AG04450 (cell line): ENCODE results near the gene CWH43. TPM values are rescaled to one million over a fixed set of nuclear protein-coding genes. Genes with fewer than 3 reads are reported as not detected.
A peak's percentile ranks its signal among the peaks of the same experiment; 100 is the strongest.

Source experiments
- CTCF ChIA-PET: fragments of 300-600, 350-600 bp; formaldehyde crosslinking; extraction: SDS; loops from one replicate; lab custom pipeline; 2022; ENCODE audit warnings: antibody characterized with exemption, inconsistent platforms; lab: Charles Lee
- POLR2A ChIA-PET: fragments of 350-600 bp; formaldehyde crosslinking; extraction: SDS; loops from one replicate; lab custom pipeline; 2021; ENCODE audit warnings: antibody characterized with exemption, inconsistent platforms; lab: Yijun Ruan, JAX
- DNase-seq: peaks from one replicate; pipeline ENCODE4 v3.0.0-alpha.2; 2011; ENCODE audit warnings: low read depth, low spot score
- H3K27ac ChIP-seq: one replicate; pipeline ENCODE4 v1.5.1; 2012; ENCODE audit warnings: low read depth, low read length, control low read depth
- H3K27me3 ChIP-seq: one replicate; pipeline ENCODE4 v1.6.0; 2012; ENCODE audit warnings: low read length; ENCODE audit not compliant: control insufficient read depth, insufficient read depth
- H3K4me3 ChIP-seq: 2 replicates; pipeline ENCODE4 v1.5.1; 2011; ENCODE audit warnings: mild to moderate bottlenecking, low read depth, low read length, control low read depth
- H3K9me3 ChIP-seq: 2 replicates; pipeline ENCODE4 v1.5.1; 2012; ENCODE audit warnings: low read length; ENCODE audit not compliant: control insufficient read depth, insufficient read depth
- CTCF ChIP-seq: IDR thresholded peaks from 2 replicates; pipeline ENCODE4 v1.5.1; 2011; ENCODE audit warnings: low read depth, low read length, control low read depth, inconsistent platforms
- polyA minus RNA-seq: library from RNA; depleted of rRNA, polyadenylated mRNA; stranded (reverse); fragments of >200 nt; gene quantifications from 2 replicates; pipeline ENCODE4 v1.2.3, GENCODE V29; 2011; rRNA and poly(A)+ RNA removed
- polyA plus RNA-seq: library from polyadenylated mRNA; depleted of rRNA; stranded (reverse); fragments of >200 nt; gene quantifications from 2 replicates; pipeline ENCODE4 v1.2.3, GENCODE V29; 2011; rRNA removed

The CWH43 gene
- polyA plus RNA-seq = not detected in 2 replicates
- not detected in 2 replicates for polyA minus RNA-seq

- CTCF ChIA-PET = no interaction called here
- POLR2A ChIA-PET = no interaction called here
- H3K4me3 ChIP-seq = no peak within 1 kb of the TSS
- no peak for TF ChIP-seq CTCF
- no peak within 1 kb of the TSS for H3K27ac ChIP-seq
- DNase-seq = no peak
- H3K27me3 ChIP-seq = peaks cover 35% of the 10 kb centered on the region
- no peaks in the 10 kb centered on the region; the same call in 1 of the 2 replicates for H3K9me3 ChIP-seq
Measured at GRCh38 chr4:48985976-48986653, at the start of gene CWH43. Gene CWH43, plus strand, starts transcription at chr4:48986275. Its CDS starts 155 bp downstream, at chr4:48986430.

- DNase-seq = no peak
- H3K27ac ChIP-seq = no peak overlapping the region
- no peaks in the 10 kb centered on the region for H3K27me3 ChIP-seq
- peaks cover 5% of the 10 kb centered on the region; the same call in 1 of the 2 replicates for H3K9me3 ChIP-seq
- ChIA-PET POLR2A (no interaction called here), CTCF (no interaction called here)
- no peak overlapping the region for H3K4me3 ChIP-seq
- no peak for TF ChIP-seq CTCF
Measured at GRCh38 chr4:48937033-48937432, 49.0 kb upstream of the CWH43 start.

- no peak overlapping the region for H3K4me3 ChIP-seq
- ChIA-PET POLR2A (no interaction called here), CTCF (interaction anchor here (0.9 kb wide), 1 partner anchor 24 kb away, joined by 3 read pairs; no protein-coding TSS in a partner anchor)
- H3K9me3 ChIP-seq = peaks cover 5% of the 10 kb centered on the region; the same call in 1 of the 2 replicates
- TF ChIP-seq CTCF = no peak
- no peak for DNase-seq
- H3K27ac ChIP-seq = no peak overlapping the region
- H3K27me3 ChIP-seq = no peaks in the 10 kb centered on the region
Measured at GRCh38 chr4:48938831-48939230, 47.2 kb upstream of the CWH43 start.

GRCh38 chr4:48939785-48940184, 46.3 kb upstream of the CWH43 start:
- CTCF ChIA-PET = no interaction called here
- H3K27me3 ChIP-seq = no peaks in the 10 kb centered on the region
- no peak overlapping the region for H3K27ac ChIP-seq
- H3K4me3 ChIP-seq = no peak overlapping the region
- DNase-seq = peak; percentile 39
- POLR2A ChIA-PET = no interaction called here
- H3K9me3 ChIP-seq = peaks cover 5% of the 10 kb centered on the region; the same call in 1 of the 2 replicates
- TF ChIP-seq CTCF = no peak

- TF ChIP-seq CTCF = peak; percentile 28; the same call in 1 of the 2 replicates
- Histone ChIP-seq H3K27me3 (no peaks in the 10 kb centered on the region), H3K4me3 (no peak overlapping the region), H3K27ac (no peak overlapping the region), H3K9me3 (peaks cover 2% of the 10 kb centered on the region; the same call in 1 of the 2 replicates)
- ChIA-PET POLR2A (no interaction called here), CTCF (no interaction called here)
- no peak for DNase-seq
Measured at GRCh38 chr4:48943387-48943786, 42.7 kb upstream of the CWH43 start.
